Activated naive CD8-positive, alpha-beta T cell treated with anti-CD3 and anti-CD28 coated beads, Interleukin-2, amount 50 U/mL, for 24 hours (primary cell): ENCODE data around the gene RUNX3.

Experiments
- ATAC-seq: fragments of 150-1000 bp; cut with Tn5 transposase; one replicate; pipeline ENCODE4 v1.10.0; 2021
- DNase-seq: peaks from one replicate; pipeline ENCODE4 v3.0.0; 2021
- H3K27ac Mint-ChIP-seq: one replicate; pipeline ENCODE4 v1.8.0; 2021; ENCODE audit warnings: mild to moderate bottlenecking, mixed read lengths
- H3K27me3 Mint-ChIP-seq: one replicate; pipeline ENCODE4 v1.8.0; 2021; ENCODE audit warnings: mixed read lengths
- H3K36me3 Mint-ChIP-seq: one replicate; pipeline ENCODE4 v1.8.0; 2021; ENCODE audit warnings: low read depth, mixed read lengths
- H3K4me1 Mint-ChIP-seq: one replicate; pipeline ENCODE4 v1.8.0; 2021; ENCODE audit warnings: mixed read lengths
- H3K4me3 Mint-ChIP-seq: one replicate; pipeline ENCODE4 v1.8.0; 2021; ENCODE audit warnings: mild to moderate bottlenecking, moderate library complexity, mixed read lengths
- H3K9me3 Mint-ChIP-seq: one replicate; pipeline ENCODE4 v1.8.0; 2021; ENCODE audit warnings: mixed read lengths

RUNX3 gene

DNA sequence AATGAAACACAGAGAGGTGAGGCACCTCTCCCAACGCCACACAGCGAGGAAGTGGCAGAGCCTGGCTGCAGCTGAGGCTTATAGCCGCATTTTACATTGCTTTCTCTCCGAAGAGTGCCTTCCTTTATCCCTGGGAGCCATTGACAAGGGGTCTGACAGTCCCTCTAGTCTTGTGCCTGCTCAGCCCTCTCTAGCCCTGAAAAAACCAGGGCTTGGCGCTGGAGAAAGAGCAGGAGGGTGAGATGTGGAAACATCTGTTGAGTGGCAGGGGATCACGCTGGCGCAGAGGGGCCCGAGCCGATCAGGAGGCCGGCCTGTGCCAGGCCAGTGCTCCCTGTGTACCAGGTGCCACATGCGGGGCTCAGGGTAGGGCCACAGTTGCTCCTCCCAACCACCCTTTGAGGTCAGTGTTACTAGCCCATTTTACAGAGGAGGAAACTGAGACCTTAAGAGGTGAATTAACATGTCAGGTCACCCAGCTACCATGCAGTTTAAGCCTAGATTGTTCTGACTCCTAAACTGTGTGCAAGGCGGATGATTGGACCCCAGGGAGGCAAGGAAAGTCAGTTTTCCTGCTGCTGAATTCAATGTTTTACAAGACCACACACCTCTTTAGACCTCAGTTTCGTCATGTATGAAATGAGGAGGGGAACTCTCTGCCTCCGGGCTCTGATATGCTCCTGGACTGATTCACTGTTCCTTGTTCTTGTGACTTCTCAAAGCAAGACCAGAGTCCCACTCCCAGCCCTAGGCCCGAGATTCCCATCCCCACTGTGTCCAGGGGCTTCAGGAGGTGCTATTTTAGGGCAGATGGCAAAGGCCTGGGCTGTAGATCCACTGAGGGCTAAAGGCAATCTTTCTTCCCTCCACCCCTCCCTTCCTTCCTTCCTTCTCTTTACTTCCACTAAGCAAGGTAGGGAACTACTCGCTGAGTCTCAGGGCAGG lies 28.0 kb upstream of the RUNX3 start:
- Mint-ChIP-seq H3K4me3 (peak overlapping the region; percentile 95), H3K27ac (peak overlapping the region; percentile 95), H3K27me3 (no peaks in the 10 kb centered on the region), H3K36me3 (peaks cover 89% of the 10 kb centered on the region), H3K9me3 (no peaks in the 10 kb centered on the region), H3K4me1 (peaks cover 91% of the 10 kb centered on the region)
- no peak for ATAC-seq
- DNase-seq, result no peak

DNA sequence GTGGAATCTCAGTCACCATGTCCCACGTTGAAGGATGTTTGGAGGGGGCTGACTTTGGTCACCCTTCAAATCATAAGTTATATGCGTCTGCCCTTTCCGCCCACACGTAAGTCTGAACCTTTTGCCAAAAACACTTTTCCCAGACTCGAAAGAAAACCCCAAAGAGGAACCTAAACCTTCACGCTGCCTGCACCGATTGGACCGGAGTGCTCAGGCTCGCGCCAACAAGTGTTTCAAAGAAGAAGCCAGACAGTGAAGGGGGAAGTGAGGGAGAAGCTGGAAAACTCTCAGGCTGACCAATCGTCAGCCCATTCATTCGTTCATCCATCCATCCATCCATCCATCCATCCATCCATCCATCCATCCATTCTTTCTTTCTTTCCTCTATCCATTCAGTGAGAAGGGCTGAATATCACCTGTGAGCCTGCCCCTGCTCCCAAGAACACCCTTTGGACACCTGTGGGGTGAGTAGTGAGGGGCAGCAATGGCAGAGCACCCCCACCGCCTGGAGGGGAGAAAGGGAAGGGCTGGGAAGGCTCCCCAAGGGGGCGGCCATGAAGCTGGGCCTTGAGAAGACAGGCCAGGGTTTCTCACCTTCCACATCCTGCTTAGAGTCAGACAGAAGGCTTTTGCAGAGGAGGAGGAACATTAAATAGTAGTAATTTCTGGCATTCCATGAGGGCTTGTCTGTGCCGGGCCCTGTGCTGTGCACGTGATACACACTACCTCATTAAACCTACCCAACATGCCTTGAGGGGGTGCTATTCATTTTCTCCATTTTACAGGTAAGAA lies 27.1 kb upstream of the RUNX3 start:
- H3K27me3 Mint-ChIP-seq, result no peaks in the 10 kb centered on the region
- H3K9me3 Mint-ChIP-seq, result no peaks in the 10 kb centered on the region
- ATAC-seq (peak; percentile 14), DNase-seq (no peak)
- H3K4me1 Mint-ChIP-seq, result peaks cover 99% of the 10 kb centered on the region
- peak overlapping the region; percentile 95 for H3K27ac Mint-ChIP-seq
- peaks cover 88% of the 10 kb centered on the region for H3K36me3 Mint-ChIP-seq
- peak overlapping the region; percentile 95 for H3K4me3 Mint-ChIP-seq

- Mint-ChIP-seq H3K27ac (peak overlapping the region; percentile 95), H3K4me1 (peaks cover 100% of the 10 kb centered on the region), H3K27me3 (no peaks in the 10 kb centered on the region), H3K9me3 (no peaks in the 10 kb centered on the region), H3K4me3 (peak overlapping the region; percentile 95), H3K36me3 (peaks cover 87% of the 10 kb centered on the region)
- no peak for DNase-seq
- no peak for ATAC-seq
Observed at GRCh38 chr1:24955779-24956365, 25.8 kb upstream of the RUNX3 start.

DNA sequence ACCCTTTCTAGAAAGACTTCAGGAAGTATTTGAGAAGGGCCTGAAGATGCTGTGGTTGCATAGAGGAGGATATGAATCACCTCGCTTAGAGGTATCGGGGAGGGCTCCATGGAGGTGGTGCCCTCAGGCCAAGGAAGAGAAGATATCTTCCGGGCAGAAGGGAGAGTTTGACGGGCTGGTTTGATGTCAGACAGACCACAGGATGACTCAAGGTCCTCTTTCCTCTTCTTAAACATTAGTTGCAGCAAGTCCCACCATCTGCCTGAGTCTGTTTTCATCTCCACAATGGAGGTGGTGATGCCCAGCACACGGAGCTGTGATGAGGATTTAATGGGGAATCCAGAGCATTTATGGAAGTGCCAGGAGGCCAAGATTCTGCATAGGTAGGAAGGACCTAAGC lies 25.1 kb upstream of the RUNX3 start:
- DNase-seq (peak; percentile 73), ATAC-seq (peak; percentile 86)
- H3K36me3 Mint-ChIP-seq, result peaks cover 86% of the 10 kb centered on the region
- peak overlapping the region; percentile 95 for H3K27ac Mint-ChIP-seq
- H3K9me3 Mint-ChIP-seq, result no peaks in the 10 kb centered on the region
- no peaks in the 10 kb centered on the region for H3K27me3 Mint-ChIP-seq
- H3K4me1 Mint-ChIP-seq, result peaks cover 100% of the 10 kb centered on the region
- H3K4me3 Mint-ChIP-seq, result peak overlapping the region; percentile 95

DNA sequence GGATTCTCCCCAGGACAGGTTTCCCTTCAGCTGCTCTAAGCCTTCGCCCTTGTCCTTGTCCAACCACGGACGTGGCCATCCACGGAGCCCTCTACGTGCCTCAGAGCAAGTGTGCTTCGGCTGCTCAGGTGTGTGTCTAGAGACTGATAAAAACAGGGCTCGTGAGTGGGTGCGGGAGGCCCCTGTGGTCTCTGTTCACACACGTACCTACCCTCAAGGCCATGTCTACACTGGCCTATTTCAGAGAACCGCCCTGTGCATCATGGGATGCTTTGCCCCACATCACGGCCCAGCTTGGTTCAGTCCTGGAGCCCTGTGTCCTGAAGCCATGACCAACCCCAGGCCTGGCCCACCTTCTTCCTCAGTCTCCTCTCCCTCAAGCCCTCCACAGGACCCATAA lies 24.6 kb upstream of the RUNX3 start:
- ATAC-seq (peak; percentile 7), DNase-seq (peak; percentile 36)
- H3K36me3 Mint-ChIP-seq, result peaks cover 85% of the 10 kb centered on the region

GRCh38 chr1:24954022-24954421 lies 23.9 kb upstream of the RUNX3 start:
- Mint-ChIP-seq H3K27me3 (no peaks in the 10 kb centered on the region), H3K4me3 (peak overlapping the region; percentile 95), H3K4me1 (peaks cover 98% of the 10 kb centered on the region), H3K27ac (peak overlapping the region; percentile 95), H3K9me3 (no peaks in the 10 kb centered on the region), H3K36me3 (peaks cover 86% of the 10 kb centered on the region)
- ATAC-seq, result no peak
- no peak for DNase-seq

More for the DNA sequence above, 24.6 kb upstream of the RUNX3 start:
- H3K27ac Mint-ChIP-seq, result peak overlapping the region; percentile 95
- no peaks in the 10 kb centered on the region for H3K9me3 Mint-ChIP-seq
- H3K4me3 Mint-ChIP-seq, result peak overlapping the region; percentile 95
- peaks cover 99% of the 10 kb centered on the region for H3K4me1 Mint-ChIP-seq
- H3K27me3 Mint-ChIP-seq, result no peaks in the 10 kb centered on the region

- Mint-ChIP-seq H3K4me3 (peak overlapping the region; percentile 69), H3K4me1 (peaks cover 97% of the 10 kb centered on the region), H3K36me3 (peaks cover 87% of the 10 kb centered on the region), H3K27ac (peak overlapping the region; percentile 95), H3K27me3 (no peaks in the 10 kb centered on the region), H3K9me3 (no peaks in the 10 kb centered on the region)
- peak; percentile 37 for ATAC-seq
- DNase-seq, result peak; percentile 60
Observed at GRCh38 chr1:24952413-24952841, 22.4 kb upstream of the RUNX3 start.

DNA sequence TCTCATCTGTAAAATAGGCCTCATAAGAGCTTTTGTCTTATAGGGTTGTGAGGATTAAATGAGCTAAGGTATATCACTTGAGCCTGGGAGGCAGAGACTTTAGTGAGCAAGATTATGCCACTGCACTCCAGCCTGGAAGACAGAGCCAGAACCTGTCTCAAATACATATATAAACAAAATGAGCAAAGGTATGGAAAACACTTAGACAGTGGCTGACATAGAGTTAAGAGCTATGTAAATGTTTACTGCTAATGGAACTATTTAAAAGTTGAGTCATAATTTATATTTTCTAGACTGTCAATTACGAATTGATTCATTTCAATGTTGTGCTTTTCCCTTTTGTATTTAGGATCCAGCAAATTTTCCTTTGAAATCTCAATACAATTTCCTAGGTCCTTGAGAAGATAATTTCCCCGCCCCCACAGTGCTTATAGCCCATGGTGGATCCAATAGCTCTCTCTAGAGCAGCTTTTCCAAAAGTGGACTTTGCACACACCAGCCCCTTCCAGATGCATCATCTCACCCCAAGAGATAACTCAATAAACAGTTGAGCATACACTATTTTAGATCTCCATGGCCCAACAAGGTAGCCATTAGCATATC lies 21.8 kb upstream of the RUNX3 start:
- Mint-ChIP-seq H3K36me3 (peaks cover 85% of the 10 kb centered on the region), H3K4me3 (peak overlapping the region; percentile 69), H3K9me3 (no peaks in the 10 kb centered on the region), H3K4me1 (peaks cover 96% of the 10 kb centered on the region), H3K27ac (peak overlapping the region; percentile 95), H3K27me3 (no peaks in the 10 kb centered on the region)
- DNase-seq (no peak), ATAC-seq (no peak)

DNA sequence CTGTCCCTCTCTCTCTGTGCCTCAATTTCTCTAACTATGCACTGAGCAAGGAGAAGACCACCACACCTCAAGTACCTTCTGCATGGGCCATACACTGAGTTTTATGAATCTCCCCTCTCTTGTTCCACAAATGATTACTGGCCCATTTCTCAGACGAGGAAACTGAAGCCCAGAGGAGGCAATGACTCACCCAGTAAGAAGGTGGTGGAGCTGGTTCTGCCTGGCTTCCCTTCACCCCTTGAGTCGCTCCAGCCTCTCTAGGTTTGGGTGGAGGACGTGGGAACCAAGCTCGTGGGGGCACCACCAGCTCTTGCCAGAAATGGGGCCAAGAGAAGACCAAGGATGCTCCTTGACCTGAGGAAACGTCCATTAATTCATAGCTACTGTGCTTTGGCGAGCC lies 21.3 kb upstream of the RUNX3 start:
- H3K9me3 Mint-ChIP-seq, result no peaks in the 10 kb centered on the region
- H3K27ac Mint-ChIP-seq, result peak overlapping the region; percentile 95
- DNase-seq, result no peak
- ATAC-seq, result no peak
- peak overlapping the region; percentile 69 for H3K4me3 Mint-ChIP-seq
- peaks cover 86% of the 10 kb centered on the region for H3K36me3 Mint-ChIP-seq
- no peaks in the 10 kb centered on the region for H3K27me3 Mint-ChIP-seq
- peaks cover 93% of the 10 kb centered on the region for H3K4me1 Mint-ChIP-seq

GRCh38 chr1:24949331-24949881 lies 19.3 kb upstream of the RUNX3 start:
- Mint-ChIP-seq H3K9me3 (no peaks in the 10 kb centered on the region), H3K4me3 (no peak overlapping the region), H3K27ac (peak overlapping the region; percentile 81), H3K4me1 (peaks cover 80% of the 10 kb centered on the region), H3K36me3 (peaks cover 81% of the 10 kb centered on the region), H3K27me3 (no peaks in the 10 kb centered on the region)
- ATAC-seq, result no peak
- no peak for DNase-seq

GRCh38 chr1:24948079-24948827 lies 18.2 kb upstream of the RUNX3 start:
- no peak overlapping the region for H3K4me3 Mint-ChIP-seq
- H3K27me3 Mint-ChIP-seq, result no peaks in the 10 kb centered on the region
- H3K27ac Mint-ChIP-seq, result peak overlapping the region; percentile 76
- DNase-seq (no peak), ATAC-seq (no peak)
- H3K36me3 Mint-ChIP-seq, result peaks cover 80% of the 10 kb centered on the region
- H3K9me3 Mint-ChIP-seq, result no peaks in the 10 kb centered on the region
- H3K4me1 Mint-ChIP-seq, result peaks cover 77% of the 10 kb centered on the region

GRCh38 chr1:24946861-24947658 lies 17.0 kb upstream of the RUNX3 start:
- peaks cover 74% of the 10 kb centered on the region for H3K36me3 Mint-ChIP-seq
- peaks cover 71% of the 10 kb centered on the region for H3K4me1 Mint-ChIP-seq
- H3K4me3 Mint-ChIP-seq, result peak overlapping the region; percentile 4
- H3K9me3 Mint-ChIP-seq, result no peaks in the 10 kb centered on the region
- no peaks in the 10 kb centered on the region for H3K27me3 Mint-ChIP-seq
- no peak for DNase-seq
- H3K27ac Mint-ChIP-seq, result peak overlapping the region; percentile 76
- ATAC-seq, result peak; percentile 52
